NCI-H2029 treated with DMSO at 0.1 percent for 48 hours (cell line): Measurements from ENCODE around the gene NHS.

Experiments
- DNase-seq: peaks from one replicate; lab custom pipeline; 2025; lab: John Stamatoyannopoulos, UW

NHS gene

DNA sequence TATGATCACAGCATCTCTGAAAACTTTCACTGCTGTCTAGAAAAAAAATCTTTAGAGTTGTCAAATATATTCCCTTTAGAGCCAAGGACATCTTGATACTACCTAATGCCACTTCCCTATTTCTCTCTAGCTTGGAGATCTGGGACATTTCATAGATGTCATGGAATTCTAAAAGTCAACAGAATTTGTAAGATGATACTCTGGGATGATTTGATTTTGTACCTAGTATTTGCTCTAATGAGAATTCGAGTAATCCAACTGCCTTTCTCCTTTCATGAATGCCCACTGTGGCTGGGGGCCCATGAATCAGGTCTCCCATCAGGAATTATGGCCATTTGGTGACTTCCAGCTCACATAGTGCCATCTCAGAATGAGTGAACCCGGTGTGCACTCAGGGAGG is 73.2 kb downstream of the NHS start:
- no peak for DNase-seq

- DNase-seq: no peak
Measured at GRCh38 chrX:17449866-17450265, 74.9 kb downstream of the NHS start.

- no peak for DNase-seq
Measured at GRCh38 chrX:17453788-17454187, 78.8 kb downstream of the NHS start.

- no peak for DNase-seq
Measured at GRCh38 chrX:17456526-17456925, 81.5 kb downstream of the NHS start.

- DNase-seq: peak; percentile 38
Measured at GRCh38 chrX:17459008-17459611, 84.1 kb downstream of the NHS start.

GRCh38 chrX:17459661-17460060 is 84.7 kb downstream of the NHS start:
- no peak for DNase-seq

DNA sequence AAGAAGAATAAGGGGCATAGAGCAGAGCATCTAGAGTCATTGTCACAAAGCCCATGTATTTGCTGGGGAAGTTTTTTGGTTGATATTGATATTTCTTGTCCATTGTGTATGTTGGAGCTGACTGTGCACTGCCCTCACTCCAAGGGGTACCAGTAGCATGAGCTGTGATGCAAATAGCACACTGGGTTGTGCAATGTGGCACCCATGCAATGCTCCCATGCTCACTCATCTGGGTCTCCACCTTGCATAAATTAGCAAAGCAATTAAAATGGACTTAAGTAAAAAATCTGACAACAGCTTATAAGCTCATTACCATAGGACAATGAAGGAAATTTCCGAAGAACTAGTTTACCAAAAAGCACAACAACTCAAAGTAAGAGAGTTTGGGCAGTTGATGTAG is 87.9 kb downstream of the NHS start:
- no peak for DNase-seq

- DNase-seq: no peak
Measured at GRCh38 chrX:17464194-17464593, 89.2 kb downstream of the NHS start.

DNA sequence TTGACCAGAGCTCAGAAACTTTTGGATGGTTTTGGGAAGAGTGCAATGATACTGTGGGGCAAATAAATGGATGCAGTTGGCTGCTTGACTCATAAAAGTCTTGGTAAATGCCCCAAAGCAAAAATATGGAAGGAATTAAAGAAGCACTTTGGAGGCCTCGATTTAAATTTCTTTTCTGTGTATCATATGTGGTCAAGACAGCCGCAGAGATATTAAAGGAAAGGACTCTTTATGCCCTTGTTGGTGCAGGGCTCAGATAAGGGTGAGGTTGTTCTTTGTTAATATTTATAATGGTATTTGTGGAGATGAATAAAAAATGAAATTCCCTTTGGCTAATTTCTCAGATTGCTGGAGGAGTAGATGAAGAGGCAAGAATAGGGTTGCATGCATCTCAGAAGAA is 90.2 kb downstream of the NHS start:
- no peak for DNase-seq

- DNase-seq: no peak
Measured at GRCh38 chrX:17465802-17466201, 90.8 kb downstream of the NHS start.

DNA sequence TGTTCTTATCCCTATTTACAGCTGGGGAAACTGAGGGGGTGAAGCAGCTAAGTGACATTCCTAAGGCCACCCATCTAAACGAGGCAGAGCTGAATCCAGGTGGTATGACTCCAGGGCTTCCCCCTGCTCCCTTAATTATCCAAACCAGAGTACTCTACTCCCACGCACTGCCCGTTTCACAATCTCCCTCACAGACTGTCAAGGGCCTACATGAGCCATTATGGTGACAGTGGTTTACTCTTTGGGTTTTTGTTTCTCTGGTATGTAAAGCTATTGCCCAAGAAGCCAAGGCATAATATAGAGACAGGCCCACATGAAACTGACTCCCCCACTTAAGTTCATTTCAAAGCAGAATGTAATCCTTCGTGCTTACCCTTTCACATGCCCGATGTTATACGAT is 95.1 kb downstream of the NHS start:
- no peak for DNase-seq

DNA sequence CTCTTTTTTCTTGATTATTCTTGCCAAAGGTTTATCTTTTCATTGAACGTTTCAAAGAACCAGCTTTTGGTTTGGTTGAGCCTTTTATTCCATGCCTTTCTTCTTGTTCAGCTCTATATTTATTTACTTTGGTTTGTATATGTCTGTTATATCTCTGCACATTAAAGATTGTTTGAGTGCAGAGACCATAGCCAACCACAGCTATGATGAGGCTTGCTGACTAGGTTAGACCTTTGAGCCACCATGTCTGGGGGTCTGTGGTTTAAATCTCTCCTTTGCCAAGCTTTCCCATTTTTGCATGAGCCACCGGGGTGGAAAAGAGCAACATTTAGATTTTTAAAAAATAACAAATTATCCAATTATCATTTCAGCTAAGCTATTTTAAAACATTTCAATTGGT is 96.1 kb downstream of the NHS start:
- no peak for DNase-seq

DNA sequence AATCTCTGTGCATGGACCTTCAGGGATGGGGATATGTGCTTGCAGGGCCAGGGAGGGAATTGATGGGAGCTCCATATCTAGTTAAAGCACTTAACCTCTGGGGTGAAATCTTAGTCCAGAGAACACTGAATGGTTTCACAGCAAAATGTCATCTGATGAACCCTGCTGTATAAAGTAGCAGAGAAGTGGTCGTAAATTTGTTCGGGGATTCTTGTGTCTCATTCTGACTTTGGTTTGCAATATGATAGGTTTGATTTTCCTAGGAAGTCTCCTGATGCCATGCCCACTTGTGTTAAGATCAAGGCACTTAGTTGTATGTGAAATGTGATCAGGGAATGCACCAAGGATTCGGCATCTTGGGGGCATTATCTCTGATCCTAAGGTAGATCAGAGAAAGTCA is 96.9 kb downstream of the NHS start:
- no peak for DNase-seq

GRCh38 chrX:17472424-17472823 is 97.4 kb downstream of the NHS start:
- DNase-seq: no peak

GRCh38 chrX:17473021-17473420 is 98.0 kb downstream of the NHS start:
- no peak for DNase-seq

- no peak for DNase-seq
Measured at GRCh38 chrX:17474892-17475291, 99.9 kb downstream of the NHS start.

DNA sequence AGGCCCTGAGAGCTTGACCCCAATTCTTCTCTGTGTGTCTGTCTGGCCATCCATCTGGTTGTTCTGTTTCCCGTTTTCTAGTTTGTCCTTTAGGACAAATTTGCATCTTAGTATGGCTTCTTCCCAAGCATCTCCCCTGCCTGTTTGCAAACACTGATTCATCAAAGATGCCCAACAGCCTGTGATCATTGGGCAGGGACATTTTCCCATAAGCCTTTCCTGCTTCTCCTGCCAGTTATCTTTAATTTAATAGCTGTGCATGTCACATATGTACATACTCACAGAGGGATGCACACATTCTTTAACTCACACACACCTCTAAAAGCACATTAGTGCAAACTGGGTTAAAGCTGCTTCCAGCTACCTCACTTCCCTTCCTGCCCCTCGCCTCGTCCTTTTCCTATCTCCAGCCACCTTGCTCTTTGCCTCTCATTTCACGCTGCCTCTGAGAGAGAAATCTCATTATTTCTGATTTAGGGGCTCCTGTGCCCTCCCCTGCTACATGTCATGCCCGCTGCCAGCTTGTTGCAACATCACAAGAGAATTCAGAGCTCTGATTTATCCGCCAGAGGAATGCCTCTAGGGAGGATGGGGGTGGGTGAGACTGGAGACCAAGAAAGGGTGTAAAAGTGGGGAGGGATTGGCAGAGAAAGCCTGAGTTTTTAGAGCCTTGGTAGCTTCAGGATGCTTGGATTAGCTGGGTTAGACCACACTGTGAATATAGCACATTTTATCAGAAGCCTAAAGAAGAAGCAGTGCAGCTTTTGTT is 100.6 kb downstream of the NHS start:
- no peak for DNase-seq

GRCh38 chrX:17476411-17476810 is 101.4 kb downstream of the NHS start:
- DNase-seq: no peak

GRCh38 chrX:17481086-17481485 is 106.1 kb downstream of the NHS start:
- no peak for DNase-seq

- no peak for DNase-seq
Measured at GRCh38 chrX:17484592-17484991, 109.6 kb downstream of the NHS start.

DNA sequence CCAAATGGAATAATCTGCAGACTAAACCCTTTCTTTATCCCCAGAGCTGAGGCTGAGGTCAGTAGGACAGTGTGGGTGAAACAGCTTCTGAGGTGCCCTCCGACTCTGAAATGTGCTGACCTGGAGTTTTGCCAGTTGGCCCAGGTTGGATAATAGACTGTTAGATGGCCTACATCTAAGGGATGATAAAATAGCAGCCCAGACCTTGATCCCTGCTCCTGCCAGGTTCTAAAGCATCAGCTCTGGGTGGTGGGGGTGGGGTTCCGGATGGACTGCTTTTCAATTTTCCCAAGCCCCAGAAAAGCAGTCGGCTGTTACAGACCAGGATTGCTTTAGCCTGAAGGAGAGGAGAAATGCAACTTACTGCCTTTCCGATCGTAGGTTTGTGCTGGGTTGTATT is 110.4 kb downstream of the NHS start:
- DNase-seq: no peak

GRCh38 chrX:17488036-17488435 is 113.0 kb downstream of the NHS start:
- no peak for DNase-seq

DNA sequence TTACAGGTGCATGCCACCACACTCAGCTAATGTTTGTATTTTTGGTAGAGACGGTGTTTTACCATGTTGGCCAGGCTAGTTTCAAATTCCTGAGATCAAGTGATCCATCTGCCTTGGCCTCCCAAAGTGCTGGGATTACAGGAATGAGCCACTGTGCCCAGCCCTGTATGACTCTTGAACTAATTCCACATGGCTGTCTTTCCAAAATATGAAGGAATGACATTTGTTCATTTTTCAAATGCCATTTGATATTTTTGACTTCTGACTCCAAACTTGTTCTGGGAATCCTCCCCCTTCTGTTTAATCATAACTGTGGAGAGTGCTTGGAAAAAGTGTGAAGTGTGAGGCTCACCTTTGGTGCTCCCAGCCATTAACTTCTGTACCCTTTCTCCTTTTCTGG is 119.2 kb downstream of the NHS start:
- no peak for DNase-seq

GRCh38 chrX:17495052-17495451 is 120.1 kb downstream of the NHS start:
- no peak for DNase-seq
